Left lung (tissue), 10 donors: ENCODE data around the gene GALNT17. TPM values are rescaled to one million over a fixed set of nuclear protein-coding genes. Genes with fewer than 3 reads are reported as not detected.

ENCODE experiments used
- ATAC-seq: fragments of 200-7000 bp; cut with Tn5 transposase; one replicate; pipeline ENCODE4 v1.9.1; 2020; ENCODE audit warnings: moderate library complexity
- DNase-seq, 4 donors: peaks; one replicate each; pipeline ENCODE4 v3.0.0-alpha.2; 2013 to 2020
- H3K27ac ChIP-seq, 2 donors: fragments of 200-600 bp; sonication (generic) in 1 of 2; one replicate each; pipeline versions ENCODE4 v1.5.0 to v1.8.0; 2020 to 2021
- H3K27me3 ChIP-seq, 2 donors: fragments of 200-600 bp; sonication (generic) in 1 of 2; one replicate each; pipeline versions ENCODE4 v1.5.0 to v1.8.0; 2020 to 2021
- H3K36me3 ChIP-seq, 2 donors: fragments of 200-600 bp; sonication (generic) in 1 of 2; one replicate each; pipeline versions ENCODE4 v1.5.0 to v1.8.0; 2020 to 2021
- H3K4me1 ChIP-seq, 2 donors: fragments of 200-600 bp; one replicate each; pipeline ENCODE4 v1.8.0; 2021
- H3K4me3 ChIP-seq, 2 donors: fragments of 200-600 bp; sonication (generic) in 1 of 2; one replicate each; pipeline versions ENCODE4 v1.5.0 to v1.8.0; 2020 to 2021; ENCODE audit warnings: mild to moderate bottlenecking in 1 of 2
- H3K9me3 ChIP-seq, 2 donors: fragments of 200-600 bp; sonication (generic) in 1 of 2; one replicate each; pipeline versions ENCODE4 v1.5.0 to v1.8.0; 2020 to 2021
- intact Hi-C, 2 donors: fragments of 100-400 bp; cut with DNase I; formaldehyde crosslinking; loops; one replicate each; pipeline versions ENCODE4 v1.11.2 to v1.14.2; 2022
- polyA plus RNA-seq, 6 donors: library from polyadenylated mRNA; unstranded; fragments of 120-200 nt; gene quantifications; one replicate each; pipeline ENCODE4 v1.2.1, GENCODE V29; 2013; ENCODE audit not compliant: insufficient read length in 6 of 6
- total RNA-seq, 2 donors: library from RNA; stranded (reverse); fragmentation: NEBNext Ultra II Directional; extraction: Animal tissue kit (Norgen Biotek cat#: 25700); gene quantifications; one replicate each; pipeline ENCODE4 v1.2.1, GENCODE V29; 2021
- TF ChIP-seq, protein P1 (sequence below), 2 donors: fragments of 200-600 bp; sonication (generic) in 1 of 2; IDR thresholded peaks; one replicate each; pipeline versions ENCODE4 v1.5.0 to v1.8.0; 2021; ENCODE audit warnings: antibody characterized with exemption in 2 of 2
- donor health status: DM: no; HTN: yes; CAD: no.
- donor health status: DM: no; HTN: no; CAD: no.

GALNT17 gene
- total and polyA plus RNA-seq, 8 donors: 2.4 to 19.1 (median 9.7) TPM

DNA sequence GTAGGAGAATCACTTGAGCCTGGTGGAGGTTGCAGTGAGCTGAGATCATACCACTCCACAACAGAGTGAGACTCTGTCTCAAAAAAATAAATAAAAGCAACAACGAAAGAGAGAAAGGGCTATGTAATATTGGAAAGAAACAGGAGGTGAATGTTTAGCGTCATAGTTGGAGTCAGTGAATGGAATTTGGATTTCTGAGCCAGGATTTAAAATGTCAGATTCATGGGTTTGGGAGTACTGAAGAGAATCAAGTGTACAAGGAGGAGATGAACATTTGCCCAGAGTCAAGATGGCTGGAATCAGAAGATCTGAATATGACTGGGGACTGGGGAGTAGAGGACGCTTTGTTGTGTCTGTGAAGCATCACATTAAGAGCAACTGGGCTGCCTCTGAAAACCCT, 366.4 kb downstream of the GALNT17 start:
- no peak overlapping the region for H3K4me3 ChIP-seq
- TF ChIP-seq, protein P1, sequence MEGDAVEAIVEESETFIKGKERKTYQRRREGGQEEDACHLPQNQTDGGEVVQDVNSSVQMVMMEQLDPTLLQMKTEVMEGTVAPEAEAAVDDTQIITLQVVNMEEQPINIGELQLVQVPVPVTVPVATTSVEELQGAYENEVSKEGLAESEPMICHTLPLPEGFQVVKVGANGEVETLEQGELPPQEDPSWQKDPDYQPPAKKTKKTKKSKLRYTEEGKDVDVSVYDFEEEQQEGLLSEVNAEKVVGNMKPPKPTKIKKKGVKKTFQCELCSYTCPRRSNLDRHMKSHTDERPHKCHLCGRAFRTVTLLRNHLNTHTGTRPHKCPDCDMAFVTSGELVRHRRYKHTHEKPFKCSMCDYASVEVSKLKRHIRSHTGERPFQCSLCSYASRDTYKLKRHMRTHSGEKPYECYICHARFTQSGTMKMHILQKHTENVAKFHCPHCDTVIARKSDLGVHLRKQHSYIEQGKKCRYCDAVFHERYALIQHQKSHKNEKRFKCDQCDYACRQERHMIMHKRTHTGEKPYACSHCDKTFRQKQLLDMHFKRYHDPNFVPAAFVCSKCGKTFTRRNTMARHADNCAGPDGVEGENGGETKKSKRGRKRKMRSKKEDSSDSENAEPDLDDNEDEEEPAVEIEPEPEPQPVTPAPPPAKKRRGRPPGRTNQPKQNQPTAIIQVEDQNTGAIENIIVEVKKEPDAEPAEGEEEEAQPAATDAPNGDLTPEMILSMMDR (IDR thresholded peaks at IDR 0.05): no peak
- H3K27me3 ChIP-seq: no peaks in the 10 kb centered on the region
- intact Hi-C loops: no loop called here
- H3K4me1 ChIP-seq: no peaks in the 10 kb centered on the region
- no peak for ATAC-seq
- H3K36me3 ChIP-seq: no peaks in the 10 kb centered on the region
- DNase-seq: no peak
- H3K27ac ChIP-seq: no peak overlapping the region
- no peaks in the 10 kb centered on the region for H3K9me3 ChIP-seq

DNA sequence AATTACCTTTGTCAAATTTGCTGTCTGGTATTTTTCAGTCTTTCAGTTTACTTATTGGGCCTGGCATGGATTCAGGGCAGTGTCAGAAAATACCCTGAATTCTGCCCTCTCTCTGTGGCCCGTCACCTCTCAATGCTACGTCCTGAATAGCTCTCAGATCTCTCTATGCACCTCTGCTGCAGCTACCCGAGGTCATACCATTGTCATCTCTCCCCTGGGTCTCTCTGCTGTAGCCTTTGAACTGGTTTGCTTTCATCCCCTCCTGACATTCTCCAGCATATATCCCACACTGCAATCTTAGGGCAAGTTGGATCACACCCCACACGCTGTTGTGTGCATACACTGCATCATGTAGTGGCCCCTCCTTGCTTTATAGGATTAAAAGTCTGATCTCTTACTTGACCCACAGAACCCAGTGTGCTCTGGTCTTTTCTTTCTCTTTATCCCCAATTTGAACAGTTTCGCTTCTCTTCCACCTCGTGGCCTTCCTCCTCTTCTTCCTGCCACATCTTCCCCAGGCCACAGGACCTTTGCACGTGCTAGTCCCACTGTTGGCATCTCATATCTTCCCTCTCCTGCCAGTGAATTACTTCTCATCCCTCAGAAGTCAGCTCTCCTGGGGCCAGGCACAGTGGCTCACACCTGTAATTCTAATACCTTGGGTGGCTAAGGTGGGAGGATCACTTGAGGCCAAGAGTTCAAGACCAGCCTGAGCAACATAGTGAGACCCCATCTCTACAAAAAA, 372.9 kb downstream of the GALNT17 start:
- Histone ChIP-seq H3K36me3 (no peaks in the 10 kb centered on the region), H3K9me3 (no peaks in the 10 kb centered on the region), H3K27me3 (no peaks in the 10 kb centered on the region), H3K4me3 (no peak overlapping the region), H3K4me1 (no peaks in the 10 kb centered on the region), H3K27ac (no peak overlapping the region)
- no peak for ATAC-seq
- DNase-seq: no peak
- TF ChIP-seq, protein P1 (IDR thresholded peaks at IDR 0.05): no peak
- intact Hi-C loops: no loop called here

DNA sequence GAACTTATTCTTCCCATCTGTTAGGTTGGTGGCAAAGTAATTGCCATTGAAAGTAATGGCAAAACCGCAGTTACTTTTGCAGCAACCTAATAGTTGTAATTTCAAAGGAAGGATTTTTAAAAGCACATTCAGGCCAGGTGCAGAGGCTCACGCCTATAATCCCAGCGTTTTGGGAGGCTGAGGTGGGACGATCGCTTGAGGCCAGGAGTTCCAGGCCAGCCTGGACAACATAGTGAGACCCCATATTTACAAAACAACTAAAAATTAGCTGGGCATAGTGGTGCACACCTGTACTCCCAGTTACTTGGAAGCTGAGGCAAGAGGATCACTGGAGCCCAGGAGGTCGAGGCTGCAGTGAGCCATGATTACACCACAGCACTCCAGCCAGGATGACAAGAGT, 374.9 kb downstream of the GALNT17 start:
- H3K4me1 ChIP-seq: no peaks in the 10 kb centered on the region
- TF ChIP-seq, protein P1 (IDR thresholded peaks at IDR 0.05): no peak
- H3K27ac ChIP-seq: no peak overlapping the region
- H3K36me3 ChIP-seq: no peaks in the 10 kb centered on the region
- intact Hi-C loops: no loop called here
- H3K9me3 ChIP-seq: no peaks in the 10 kb centered on the region
- DNase-seq (no peak), ATAC-seq (no peak)
- no peaks in the 10 kb centered on the region for H3K27me3 ChIP-seq
- no peak overlapping the region for H3K4me3 ChIP-seq

DNA sequence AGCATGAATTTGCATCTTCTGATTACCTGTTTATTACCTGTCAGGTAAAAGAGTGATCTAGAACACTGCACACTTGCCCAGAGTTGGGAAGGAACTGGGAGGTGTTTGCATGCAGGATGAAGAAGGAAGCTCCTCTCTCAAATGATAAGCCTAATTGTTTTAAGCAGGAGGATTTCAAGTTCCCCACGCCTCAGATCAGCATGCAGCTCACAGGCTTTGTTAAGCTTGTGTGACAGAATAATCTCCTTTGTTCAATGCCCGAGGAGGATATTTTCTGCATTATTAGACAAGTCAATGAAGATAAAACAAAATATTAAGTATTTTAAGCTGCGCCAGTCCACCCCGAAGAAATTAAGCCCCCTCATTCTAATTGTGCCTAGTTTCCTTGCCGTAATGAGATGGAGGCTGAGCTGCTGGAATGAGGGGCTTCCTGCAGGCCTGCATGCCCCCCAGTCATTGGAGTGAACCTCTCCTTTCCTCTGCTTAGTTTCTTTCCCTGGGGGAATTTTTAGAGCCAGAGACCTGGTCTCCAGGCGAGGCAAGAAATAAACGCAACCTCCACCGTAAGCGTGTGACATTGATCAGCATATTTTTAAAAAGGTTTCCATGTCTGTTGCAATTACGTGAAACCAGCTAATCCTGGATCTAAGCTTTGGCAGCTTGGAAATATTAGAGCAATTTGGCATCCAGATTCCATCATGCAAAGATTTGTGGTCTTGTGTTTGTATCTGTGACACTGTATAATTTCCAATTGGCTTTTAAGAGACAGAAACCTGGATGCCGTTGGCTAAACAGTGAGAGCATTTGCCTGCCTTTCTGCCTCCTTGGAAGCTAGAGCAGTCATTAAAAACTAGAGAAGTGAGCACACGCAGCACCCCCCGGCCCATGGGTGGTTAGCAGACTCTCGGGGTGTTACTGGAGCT, 376.0 kb downstream of the GALNT17 start:
- Histone ChIP-seq H3K9me3 (no peaks in the 10 kb centered on the region), H3K27me3 (no peaks in the 10 kb centered on the region), H3K36me3 (no peaks in the 10 kb centered on the region), H3K4me1 (no peaks in the 10 kb centered on the region), H3K4me3 (no peak overlapping the region), H3K27ac (no peak overlapping the region)
- intact Hi-C loops: no loop called here
- no peak for DNase-seq
- no peak for ATAC-seq
- TF ChIP-seq, protein P1 (IDR thresholded peaks at IDR 0.05): no peak

DNA sequence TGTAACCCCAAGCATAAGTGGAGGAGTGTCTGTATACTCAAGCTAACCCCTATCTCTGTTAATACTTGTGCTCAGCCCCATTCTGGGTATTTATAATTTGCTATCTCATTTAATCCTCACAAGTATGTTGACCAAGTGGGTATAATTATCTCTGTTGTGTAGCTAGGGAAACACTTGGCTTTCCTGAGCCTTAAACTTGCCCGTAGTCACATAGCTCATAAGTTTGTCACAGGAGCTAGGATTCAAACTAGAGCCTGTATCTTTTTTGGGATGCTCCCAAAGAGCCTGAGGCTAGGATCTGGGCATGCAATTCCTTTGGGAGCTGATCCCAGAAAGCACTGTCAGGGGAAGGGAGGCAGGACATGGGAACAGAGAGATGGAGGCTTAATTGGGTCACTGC, 377.4 kb downstream of the GALNT17 start:
- no peaks in the 10 kb centered on the region for H3K36me3 ChIP-seq
- H3K9me3 ChIP-seq: no peaks in the 10 kb centered on the region
- TF ChIP-seq, protein P1 (IDR thresholded peaks at IDR 0.05): no peak
- no peak overlapping the region for H3K4me3 ChIP-seq
- no peak for ATAC-seq
- no peaks in the 10 kb centered on the region for H3K27me3 ChIP-seq
- H3K4me1 ChIP-seq: no peaks in the 10 kb centered on the region
- intact Hi-C loops: no loop called here
- DNase-seq: no peak
- H3K27ac ChIP-seq: no peak overlapping the region
